Posterior cingulate gyrus (tissue), 11 donors: ENCODE data around the gene CNTN1.

ENCODE experiments used
- DNase-seq, 10 donors: peaks; one replicate each; pipeline versions ENCODE4 v3.0.0 to v3.0.0-alpha.2; 2020 to 2021; ENCODE audit warnings: mixed read lengths in 3 of 10
- intact Hi-C: fragments of 100-400 bp; cut with DNase I; formaldehyde crosslinking; loops from one replicate; pipeline ENCODE4 v1.15.1; 2023

Gene CNTN1

DNA sequence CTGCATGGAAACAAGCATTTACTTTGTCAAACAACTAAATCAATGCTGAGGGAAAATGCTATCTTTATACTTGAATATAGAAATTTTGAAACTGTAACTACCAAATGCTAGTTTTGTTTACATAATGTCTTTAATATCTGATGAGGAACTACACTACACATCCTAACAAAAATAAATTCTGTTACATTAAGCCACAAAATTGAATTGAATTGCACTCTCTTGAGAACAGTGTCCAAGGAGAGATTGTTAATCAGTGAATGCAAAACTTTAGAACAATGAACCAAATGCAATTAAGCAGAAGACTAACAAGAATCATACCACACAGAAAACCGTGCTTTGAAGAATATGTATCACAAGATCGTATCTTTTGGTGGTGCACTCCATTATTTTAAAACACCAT is 141.6 kb downstream of the CNTN1 start:
- no peak for DNase-seq
- intact Hi-C loops = no loop called here

DNA sequence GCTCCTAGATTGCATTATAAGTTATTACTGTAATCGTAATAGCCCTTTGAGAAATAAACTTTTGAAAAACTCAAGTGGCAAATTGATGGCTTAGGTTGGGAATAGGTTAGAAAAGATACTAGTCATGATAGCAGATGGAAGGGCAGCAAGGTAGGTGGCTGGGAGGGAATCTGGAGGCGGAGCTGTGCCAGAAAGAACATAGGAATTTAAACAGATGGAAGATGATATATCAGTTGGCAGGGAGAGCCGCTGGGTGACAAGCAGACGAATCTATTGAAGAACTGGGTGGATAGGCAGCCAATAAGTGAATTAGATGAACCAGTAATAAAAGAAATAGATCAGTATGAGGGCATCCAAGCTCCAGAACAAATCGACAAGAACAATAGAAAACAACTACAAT is 142.1 kb downstream of the CNTN1 start:
- intact Hi-C loops = no loop called here
- no peak for DNase-seq

- intact Hi-C loops = no loop called here
Observed at GRCh38 chr12:40837891-40838429, 145.7 kb downstream of the CNTN1 start.

DNA sequence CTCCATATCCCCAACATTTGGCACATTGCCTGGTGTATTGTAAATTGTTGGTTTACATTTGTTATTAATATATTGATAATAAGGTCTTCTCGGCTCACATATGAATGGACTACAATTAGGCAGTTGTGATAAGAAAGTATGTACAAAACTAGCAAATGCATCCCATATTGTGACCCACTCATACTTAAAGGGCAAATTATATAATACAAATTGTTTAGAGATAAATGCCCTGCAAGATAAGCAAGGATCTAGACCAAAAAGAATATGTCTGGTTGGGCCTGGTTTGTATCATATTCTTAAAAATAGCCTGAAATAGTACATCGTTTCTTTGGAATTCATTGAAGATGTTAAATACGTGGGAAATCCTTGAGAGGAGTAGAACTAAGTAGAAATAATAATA is 151.3 kb downstream of the CNTN1 start:
- intact Hi-C loops = no loop called here
- DNase-seq = no peak

More at GRCh38 chr12:40837891-40838429, 145.7 kb downstream of the CNTN1 start:
- peak in 2 of 10 donors; percentile 43 to 74 for DNase-seq

DNA sequence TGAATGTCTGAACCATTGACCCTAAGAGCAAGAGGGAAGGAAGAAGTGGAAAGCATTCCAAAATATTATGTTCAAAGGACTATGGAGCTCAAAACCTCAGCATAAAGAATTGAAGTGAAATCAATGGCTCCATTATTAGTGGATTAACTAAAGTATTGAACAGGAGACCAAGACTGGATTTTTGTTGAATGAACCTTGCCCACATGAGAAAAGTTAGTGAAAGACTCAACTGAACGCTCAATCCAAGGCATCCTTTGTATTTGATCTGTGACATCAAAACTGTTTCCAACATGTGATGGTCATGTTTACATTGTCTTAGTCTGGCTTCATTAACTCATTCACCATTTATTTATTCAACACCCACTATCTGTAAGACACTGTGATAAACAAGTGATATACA is 161.0 kb downstream of the CNTN1 start:
- intact Hi-C loops = no loop called here

DNA sequence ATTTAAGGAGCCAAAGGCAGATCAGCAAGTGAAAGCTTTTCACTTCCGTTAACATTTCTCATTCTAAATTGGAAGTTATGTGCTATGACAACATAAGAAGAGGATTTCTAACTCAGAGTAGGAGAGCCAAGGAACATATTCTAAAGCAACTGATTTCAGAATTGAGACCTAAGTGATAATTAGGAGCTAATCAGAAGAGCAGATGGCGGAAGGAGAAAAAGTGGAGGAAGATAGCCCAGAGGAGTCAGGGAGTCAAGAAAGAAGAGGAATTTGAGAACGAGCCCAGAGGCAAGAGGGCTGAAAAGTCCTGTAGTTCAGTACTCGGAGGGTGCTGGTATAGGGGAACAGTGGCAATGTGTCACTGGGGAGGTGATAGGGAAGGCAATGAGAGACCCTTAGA is 162.4 kb downstream of the CNTN1 start:
- intact Hi-C loops = no loop called here
- no peak for DNase-seq

More for the DNA sequence above, 161.0 kb downstream of the CNTN1 start:
- no peak for DNase-seq

GRCh38 chr12:40864891-40865290 is 172.7 kb downstream of the CNTN1 start:
- intact Hi-C loops = no loop called here
- no peak for DNase-seq

DNA sequence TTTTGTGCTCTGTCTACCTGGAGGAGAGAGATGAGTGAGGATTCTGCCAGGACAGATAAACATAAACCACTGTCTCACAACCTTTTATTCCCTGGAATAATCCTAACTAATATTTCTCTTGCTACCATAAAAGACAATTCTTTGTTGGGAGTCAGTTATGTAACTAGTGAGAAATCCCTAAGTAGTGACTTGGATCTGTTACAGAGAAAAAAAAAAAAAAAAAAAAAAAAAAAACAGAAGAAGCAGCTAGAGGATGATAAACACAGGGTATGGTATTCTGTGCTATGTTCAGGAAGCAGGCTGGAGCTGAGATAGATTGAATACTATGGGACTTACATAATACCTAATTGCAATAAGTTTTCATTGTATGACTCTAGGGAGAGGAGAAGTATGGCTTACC is 178.7 kb downstream of the CNTN1 start:
- DNase-seq = no peak
- intact Hi-C loops = no loop called here

- no peak for DNase-seq
- intact Hi-C loops = no loop called here
Observed at GRCh38 chr12:40874868-40875267, 182.6 kb downstream of the CNTN1 start.

- intact Hi-C loops = no loop called here
- no peak for DNase-seq
Observed at GRCh38 chr12:40889329-40889728, 197.1 kb downstream of the CNTN1 start.

DNA sequence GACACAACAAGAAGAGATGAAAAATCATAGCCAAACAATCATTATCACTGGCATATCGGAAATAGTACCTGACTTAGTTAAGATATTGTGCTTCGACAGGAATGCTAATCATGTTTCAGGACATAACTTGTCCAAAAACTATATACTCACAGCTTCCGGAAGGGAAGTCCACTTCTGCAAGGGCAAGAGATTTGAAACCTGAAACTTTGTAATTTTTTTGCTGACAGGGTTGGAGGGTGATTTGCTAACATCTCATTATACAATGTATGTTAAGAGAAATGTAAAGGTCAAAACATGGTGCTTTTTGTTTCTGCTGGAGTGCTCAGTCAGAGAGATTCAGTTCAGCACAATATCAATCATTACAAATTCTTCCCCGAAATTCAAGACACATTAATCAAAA is 200.3 kb downstream of the CNTN1 start:
- no peak for DNase-seq
- intact Hi-C loops = no loop called here

GRCh38 chr12:40898505-40898904 is 206.3 kb downstream of the CNTN1 start:
- intact Hi-C loops = no loop called here
- no peak for DNase-seq

- DNase-seq = peak in 1 of 10 donors; percentile 40
Observed at GRCh38 chr12:40903040-40903439, 210.8 kb downstream of the CNTN1 start.

GRCh38 chr12:40907115-40907527 is 214.9 kb downstream of the CNTN1 start:
- intact Hi-C loops = no loop called here
- no peak for DNase-seq

More at GRCh38 chr12:40903040-40903439, 210.8 kb downstream of the CNTN1 start:
- intact Hi-C loops = no loop called here

- intact Hi-C loops = no loop called here
- DNase-seq = no peak
Observed at GRCh38 chr12:40911676-40912075, 219.4 kb downstream of the CNTN1 start.

GRCh38 chr12:40915172-40915571 is 222.9 kb downstream of the CNTN1 start:
- intact Hi-C loops = no loop called here
- no peak for DNase-seq

GRCh38 chr12:40917561-40917960 is 225.3 kb downstream of the CNTN1 start:
- no peak for DNase-seq
- intact Hi-C loops = no loop called here

- DNase-seq = no peak
Observed at GRCh38 chr12:40921563-40922163, 229.4 kb downstream of the CNTN1 start.

DNA sequence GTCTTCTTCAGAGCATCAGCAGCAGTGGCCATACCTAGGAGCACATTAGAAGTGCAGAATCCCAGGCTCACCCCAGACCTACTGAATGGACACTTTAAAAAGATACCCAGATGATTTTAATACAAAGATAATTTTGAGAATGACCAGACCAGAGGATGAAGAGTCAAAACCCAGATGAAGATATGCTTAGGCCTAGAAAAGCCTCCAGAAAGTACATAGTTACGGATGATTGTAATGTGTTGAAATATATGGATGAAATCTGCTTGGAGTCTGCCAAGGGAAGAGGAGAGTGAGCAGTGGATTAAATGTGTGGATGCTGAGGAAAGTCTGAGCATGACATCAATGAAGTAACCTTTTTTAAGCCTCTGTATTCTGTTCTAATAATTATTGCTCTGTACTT is 245.7 kb downstream of the CNTN1 start:
- intact Hi-C loops = no loop called here
- no peak for DNase-seq

More at GRCh38 chr12:40921563-40922163, 229.4 kb downstream of the CNTN1 start:
- intact Hi-C loops = loop anchor here (1.0 to 2.0 kb wide), 2 partner anchors 293 to 299 kb away; no protein-coding TSS in a partner anchor

- intact Hi-C loops = no loop called here
- DNase-seq = no peak
Observed at GRCh38 chr12:40942326-40942725, 250.1 kb downstream of the CNTN1 start.

GRCh38 chr12:40945772-40946171 is 253.5 kb downstream of the CNTN1 start:
- intact Hi-C loops = no loop called here

DNA sequence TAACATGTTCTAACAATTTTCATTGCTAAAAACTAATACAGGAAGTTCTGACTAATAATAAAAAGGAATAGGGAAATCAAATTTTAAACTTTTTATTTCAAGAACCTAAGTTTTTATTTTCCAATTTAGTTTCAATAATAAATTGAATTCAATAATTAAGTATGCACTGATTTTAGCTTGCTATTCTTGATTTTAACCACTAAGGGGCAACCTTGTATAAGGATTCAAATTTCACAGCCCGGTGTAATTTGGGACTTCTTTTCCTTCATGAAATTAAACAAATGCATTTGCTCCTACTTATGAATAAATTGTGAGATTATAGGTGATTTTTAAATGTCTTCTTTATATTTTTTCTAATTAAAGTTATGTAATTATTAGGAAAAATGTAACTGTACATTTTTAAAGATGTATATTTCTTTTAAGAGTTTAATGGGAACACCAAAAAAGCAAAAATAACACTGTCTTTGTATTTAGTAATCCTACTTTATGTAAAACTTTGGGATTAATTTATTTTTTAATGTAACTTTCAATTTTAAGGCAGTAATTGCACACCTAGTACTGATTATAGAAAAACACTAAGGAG is 254.5 kb downstream of the CNTN1 start:
- DNase-seq = no peak
- intact Hi-C loops = no loop called here

More at GRCh38 chr12:40945772-40946171, 253.5 kb downstream of the CNTN1 start:
- DNase-seq = no peak
